NCI-H1092 treated with DMSO at 0.1 percent for 48 hours (cell line): ENCODE results near the gene METTL3.
A peak's percentile ranks its signal among the peaks of the same experiment; 100 is the strongest.
"Not testable (repeated sequence)": the region's sequence is repeated elsewhere in the genome, so short reads cannot be mapped to it uniquely, and the experiment has no call there.

ENCODE experiments used
- DNase-seq: peaks from one replicate; lab custom pipeline; 2025; lab: John Stamatoyannopoulos, UW

METTL3 gene

DNA sequence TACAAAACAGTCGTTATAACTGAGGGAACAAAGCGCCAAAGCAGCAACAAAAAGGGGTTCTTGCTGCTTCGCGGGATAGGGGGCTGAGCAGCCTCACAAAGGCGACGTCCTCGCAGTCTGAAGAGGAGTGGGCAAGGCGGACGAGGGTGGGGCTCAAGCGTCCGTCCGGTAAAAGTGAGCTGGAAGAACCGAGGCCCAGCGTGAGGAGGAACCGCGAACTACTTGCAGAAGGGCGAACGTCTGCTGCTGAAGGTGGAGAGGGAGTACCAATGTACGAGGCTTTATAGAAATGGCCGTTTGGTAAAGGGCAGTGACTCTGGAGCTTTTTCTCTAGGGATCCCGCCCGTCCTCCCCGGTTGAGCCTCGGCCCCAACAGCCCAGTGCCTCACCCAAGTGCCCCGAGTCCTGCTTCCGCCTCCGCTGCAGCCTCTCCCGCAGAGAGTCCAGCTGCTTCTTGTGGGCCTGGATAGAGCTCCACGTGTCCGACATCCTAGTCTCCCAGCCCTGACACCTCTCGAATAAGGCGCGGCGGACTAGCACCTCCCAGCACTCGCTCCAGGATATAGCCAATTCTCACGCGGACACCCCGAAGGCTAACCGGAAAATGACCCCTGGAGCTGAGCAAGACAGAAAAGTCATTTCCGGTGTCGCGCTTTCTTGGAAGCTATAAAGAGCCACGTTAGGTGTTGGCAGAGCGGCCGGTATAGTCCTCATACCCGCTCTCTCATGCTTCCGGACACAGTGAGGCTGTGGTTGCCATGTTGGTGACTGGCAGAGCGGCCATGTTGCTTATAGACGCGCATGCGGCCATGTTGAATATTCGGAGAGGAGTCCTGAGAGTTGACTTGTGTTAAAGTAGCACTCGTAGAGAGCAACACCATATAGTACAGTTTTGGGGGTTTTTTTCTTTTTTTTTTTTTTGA, at the start of gene METTL3:
TSS of gene METTL3 (minus strand) at position 606 of the 923 bp plus-strand sequence. CDS start at position 489, 117 bp downstream.
- peak; percentile 99 for DNase-seq

GRCh38 chr14:21558703-21559170, 47.6 kb upstream of the METTL3 start:
- no peak for DNase-seq

DNA sequence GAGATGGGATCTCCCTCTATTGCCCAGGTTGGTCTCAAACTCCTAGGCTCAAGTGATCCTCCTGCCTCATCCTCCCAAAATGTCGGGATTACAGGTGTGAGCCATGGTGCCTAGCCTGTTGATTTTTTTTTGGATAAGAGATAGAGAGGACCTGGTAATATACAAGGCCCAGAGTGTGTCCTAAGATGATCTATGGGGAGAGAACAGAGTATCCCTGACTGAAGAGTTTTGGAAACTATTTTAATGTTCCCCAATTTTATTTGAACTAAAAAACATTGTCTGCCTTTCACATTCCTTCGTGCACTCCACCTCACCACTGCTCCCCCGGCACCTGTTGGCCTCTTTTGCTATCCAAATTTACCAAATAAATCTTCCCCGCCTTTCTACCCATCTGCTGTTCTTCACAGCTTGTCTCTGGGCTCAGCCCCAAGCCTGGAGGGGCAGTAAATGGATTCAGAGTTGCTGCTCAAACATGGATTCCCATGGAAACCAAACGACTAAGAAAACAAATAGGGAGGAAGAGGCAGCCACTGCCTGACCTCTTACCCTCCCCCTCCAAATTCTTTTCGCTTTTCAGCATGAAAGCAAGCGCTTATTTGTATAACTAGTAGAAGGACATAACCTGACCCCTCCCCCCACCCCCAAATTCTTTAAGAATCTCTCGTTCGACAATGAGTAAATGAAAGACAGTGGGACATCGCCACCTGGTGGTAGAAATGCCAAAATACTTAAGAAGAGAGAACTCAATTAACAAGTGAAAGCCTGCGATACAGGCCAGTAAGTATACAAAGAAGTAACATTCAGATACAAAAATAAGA, 46.2 kb upstream of the METTL3 start:
- DNase-seq = peak; percentile 96

DNA sequence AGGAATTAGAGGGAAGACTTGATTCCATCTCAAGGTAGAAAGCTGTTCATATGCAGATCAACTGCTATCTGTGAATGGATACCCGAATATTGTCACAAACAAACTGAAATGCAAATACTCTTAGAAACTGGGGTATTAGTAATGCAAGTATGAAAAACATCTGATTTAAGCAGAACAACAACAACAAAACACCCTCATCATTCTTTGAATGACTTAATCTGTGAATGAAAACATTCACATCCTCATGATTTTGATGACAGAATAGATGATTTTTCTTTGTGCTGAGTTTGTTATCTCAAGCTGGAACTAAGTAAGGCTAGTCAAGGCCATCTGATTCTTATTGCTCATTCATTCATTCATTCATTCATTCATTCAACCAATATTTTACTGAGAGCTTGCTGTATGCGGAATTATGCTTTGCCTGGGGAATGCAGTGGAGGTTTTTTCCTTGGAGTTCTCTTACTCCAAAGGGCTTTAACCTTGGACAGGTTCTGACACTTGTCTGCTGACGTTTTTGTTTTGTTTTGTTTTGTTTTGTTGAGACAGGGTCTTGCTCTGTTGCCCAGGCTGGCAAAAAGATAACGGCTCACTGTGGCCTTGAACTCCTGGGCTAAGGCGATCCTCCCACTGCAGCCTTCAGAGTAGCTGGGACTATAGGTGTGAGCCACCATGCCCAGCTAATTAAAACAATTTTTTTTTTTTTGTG, 45.4 kb upstream of the METTL3 start:
- DNase-seq = no peak

GRCh38 chr14:21553266-21553665, 42.1 kb upstream of the METTL3 start:
- DNase-seq = no peak

- not testable (repeated sequence) for DNase-seq
Measured at GRCh38 chr14:21544588-21544987, 33.4 kb upstream of the METTL3 start.

DNA sequence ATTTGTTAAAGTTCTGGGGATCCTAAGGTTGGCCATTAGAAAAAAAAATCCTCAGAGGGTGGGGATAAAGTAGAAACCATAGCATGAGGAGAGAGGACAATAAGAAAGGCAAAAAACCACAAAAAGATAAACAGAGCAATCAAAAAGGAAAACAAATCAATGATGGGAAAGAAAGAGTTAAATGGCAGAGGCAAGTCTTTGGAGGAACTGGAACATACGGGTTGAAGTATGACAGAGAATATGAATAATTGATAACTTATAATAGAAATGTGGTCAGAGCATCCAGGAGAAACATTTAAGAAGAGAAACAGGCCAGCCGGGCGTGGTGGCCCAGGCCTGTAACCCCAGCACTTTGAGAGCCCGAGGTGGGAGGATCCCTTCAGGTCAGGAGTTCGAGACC, 32.8 kb upstream of the METTL3 start:
- peak; percentile 48 for DNase-seq

DNA sequence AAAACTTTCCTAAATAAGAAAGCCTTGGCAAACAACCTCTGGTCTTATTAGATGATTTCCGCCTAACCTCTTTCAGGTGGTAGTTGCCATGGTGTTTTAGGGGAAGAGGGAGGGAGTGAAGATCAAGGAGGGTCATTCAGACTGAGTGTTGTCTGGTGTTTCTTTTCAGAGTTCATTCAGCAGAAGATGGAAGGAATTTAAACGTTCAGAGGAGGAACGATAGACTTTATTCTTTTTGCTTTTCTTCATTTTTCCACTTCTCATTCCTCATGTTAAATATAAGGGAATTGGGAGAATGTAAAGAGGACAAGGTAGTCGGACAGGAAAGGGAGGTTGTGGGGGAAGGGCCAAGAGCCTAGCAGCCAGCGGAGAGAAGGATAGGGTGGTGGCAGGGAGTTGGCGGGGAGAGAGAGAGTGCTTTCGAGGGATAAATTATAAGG, 32.4 kb upstream of the METTL3 start:
- DNase-seq = peak; percentile 71

DNA sequence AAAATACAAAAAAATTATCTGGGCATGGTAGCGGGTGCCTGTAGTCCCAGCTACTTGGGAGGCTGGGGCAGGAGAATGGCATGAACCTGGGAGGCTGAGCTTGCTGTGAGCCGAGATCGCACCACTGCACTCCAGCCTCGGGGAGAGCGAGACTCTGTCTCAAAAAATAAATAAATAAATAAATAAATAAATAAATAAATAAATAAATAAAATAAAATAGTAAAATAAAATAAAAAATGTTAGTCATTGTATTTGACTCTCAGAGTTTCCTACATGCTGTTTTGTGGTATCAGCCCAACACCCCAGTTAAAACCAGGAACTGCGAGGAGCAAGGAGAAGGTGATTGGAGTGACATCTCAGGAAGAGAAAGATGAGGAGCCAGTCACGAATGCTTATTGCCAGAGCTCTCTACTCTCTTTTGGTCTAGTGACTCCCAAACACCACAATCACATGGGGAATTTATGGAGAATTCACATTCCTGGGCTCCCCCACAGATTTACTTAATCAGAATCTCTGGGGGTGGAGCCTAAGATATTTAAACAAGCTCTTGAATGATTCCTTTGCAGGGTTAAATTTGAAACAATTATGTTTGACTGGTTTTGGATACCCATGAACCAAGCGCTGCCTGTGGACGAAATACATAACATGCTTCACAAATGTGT, 30.4 kb upstream of the METTL3 start:
- no peak for DNase-seq

DNA sequence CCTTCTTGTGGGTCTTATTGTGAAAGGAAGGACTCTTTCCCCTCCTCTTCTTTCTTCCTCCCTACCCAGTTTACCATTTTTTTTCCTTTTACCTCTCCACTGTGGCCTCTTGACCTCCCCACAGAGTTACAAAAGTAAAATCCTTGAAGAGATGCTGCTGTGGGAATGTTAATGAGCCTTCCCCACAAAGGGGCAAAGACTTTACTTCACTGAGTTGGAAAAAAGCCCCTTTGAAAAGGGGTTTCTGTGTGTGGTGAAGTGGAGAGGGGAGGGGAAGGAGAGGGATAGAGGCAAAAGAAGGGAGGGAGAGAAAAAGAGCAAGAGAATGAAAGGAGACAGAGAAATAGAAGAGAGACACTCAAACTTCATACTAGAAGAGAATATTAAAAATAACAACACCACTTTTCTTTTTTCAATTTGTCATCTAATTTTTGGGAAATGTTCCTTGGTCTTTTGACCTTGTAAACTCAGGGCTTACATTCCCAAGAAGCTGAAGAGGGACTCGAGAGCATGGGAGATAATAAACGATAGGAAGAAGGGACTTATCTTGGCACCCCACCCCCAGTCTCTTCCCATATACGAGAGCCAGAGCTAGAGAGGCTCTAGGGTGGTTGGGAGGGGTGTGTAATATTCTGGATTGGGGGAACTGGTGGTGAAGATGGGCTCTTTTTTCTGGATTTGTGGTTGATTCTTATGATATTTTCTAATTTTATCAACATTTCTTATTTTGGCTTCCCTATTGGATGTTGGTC, 28.2 kb upstream of the METTL3 start:
- no peak for DNase-seq

DNA sequence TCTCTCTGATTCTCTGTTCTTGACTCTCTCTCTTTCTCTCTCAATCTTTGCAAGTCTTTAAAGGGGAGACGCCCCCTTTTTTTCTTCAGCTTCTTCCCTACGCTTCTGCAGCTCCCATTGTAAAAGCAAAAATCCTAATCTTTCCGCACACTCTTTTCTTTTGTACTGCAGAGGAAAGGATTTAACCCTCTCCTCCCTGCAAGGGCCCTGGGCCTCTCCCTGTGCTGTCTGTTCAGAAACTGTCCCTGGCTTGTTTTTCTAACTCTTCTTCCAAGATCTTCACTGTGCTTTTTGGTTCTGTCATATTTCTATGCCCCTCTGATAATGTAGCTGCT, 25.9 kb upstream of the METTL3 start:
- no peak for DNase-seq

- peak; percentile 20 for DNase-seq
Measured at GRCh38 chr14:21536418-21537089, 25.4 kb upstream of the METTL3 start.

DNA sequence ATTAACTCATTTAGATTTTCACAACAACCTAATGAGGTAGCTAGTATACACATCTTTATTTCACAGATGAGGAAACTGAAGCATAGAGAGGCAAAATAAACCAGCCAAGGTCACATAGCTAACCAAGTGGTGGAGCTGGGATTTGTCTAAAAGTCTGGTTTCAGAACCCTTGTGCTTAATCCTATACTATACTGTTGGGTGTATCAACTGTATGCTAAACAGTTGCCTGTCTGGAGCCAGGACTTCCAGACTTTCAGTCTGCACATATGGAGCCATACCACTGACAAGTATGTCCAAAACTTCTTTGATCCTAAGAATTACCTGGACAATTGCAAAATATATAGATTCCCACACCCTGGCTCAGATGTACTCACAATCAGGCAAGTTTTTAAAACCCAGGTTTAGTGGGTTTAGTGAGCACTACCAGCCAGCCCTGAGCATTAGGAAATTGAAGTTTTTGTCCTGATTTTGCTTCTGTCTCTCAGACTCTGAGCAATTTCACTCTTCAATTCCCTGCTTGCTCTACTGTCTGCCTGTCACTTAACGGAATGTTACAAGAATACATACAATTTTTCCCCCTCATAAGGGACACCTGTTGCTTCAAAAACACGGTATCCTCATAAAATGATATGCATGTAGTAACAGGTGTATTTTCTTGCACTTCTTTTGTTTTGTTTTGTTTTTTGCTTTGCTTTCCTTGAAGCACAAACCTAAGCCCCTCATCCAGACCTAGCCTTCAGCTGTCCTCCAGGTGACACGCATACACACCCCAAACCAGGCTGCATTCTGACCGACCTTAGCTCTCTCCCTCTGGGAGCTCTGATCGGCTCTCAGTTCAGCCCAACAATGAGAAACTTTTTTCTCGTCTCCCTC, 24.6 kb upstream of the METTL3 start:
- DNase-seq = no peak

DNA sequence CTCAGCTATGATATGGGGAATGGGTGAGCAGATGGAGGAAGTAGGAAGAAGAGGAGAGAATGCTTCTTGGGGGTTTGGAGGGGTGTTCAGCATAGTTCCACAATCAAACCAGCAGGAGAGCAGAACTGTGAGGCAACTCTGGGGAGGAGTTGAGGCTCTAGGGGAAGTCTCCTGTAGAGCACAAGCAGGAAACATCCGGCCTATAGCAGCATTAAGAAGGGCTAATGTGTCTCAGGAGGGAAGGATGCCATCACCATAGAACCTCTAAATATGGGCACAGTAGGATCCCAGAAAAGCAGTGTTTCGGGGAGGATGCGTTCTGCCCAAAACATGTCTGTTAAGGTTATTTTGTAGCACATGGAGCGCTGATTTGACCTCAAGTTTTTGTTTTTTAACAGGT, 23.4 kb upstream of the METTL3 start:
- no peak for DNase-seq

GRCh38 chr14:21533294-21533693, 22.2 kb upstream of the METTL3 start:
- no peak for DNase-seq

- DNase-seq = no peak
Measured at GRCh38 chr14:21529515-21529914, 18.4 kb upstream of the METTL3 start.

- no peak for DNase-seq
Measured at GRCh38 chr14:21528381-21529348, 17.5 kb upstream of the METTL3 start.

DNA sequence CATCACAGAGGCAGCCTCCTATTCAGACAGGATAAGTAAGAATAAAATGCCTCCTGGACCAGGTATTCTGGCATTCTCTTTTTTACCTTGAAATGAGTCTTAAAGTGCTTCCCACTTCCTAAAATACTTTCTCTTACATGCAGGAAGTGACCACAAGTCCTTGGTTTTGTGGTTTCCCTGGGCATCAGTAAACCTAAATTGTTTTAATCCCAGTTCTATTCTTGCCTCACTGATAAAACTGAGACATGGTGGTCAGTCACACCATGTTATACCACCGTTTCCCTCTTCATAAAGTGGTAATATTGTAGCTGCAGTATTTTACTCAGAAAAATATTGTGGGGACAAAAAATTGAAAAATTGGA, 16.2 kb upstream of the METTL3 start:
- no peak for DNase-seq
